ENCODE measurements around the gene SLC6A6.

The SLC6A6 gene

GRCh38 chr3:14487821-14488220, 85.4 kb downstream of the SLC6A6 start:
- peaks cover 0 to 3% of the 10 kb centered on the region in 2 donors for H3K4me1 Mint-ChIP-seq (ENCODE audit: low read depth in 2 of 2)
- DNase-seq (no peak), ATAC-seq (replicated peaks) (no peak)
- peaks cover 23% of the 10 kb centered on the region for H3K36me3 Mint-ChIP-seq (ENCODE audit: insufficient read depth)
- H3K27ac Mint-ChIP-seq = peak overlapping the region in 1 of 2 donors; percentile 65
- no peak overlapping the region for H3K4me3 Mint-ChIP-seq
- no peaks in the 10 kb centered on the region for H3K9me3 Mint-ChIP-seq
- H3K27me3 Mint-ChIP-seq = no peaks in the 10 kb centered on the region

GRCh38 chr3:14488286-14489041, 86.1 kb downstream of the SLC6A6 start:
- H3K36me3 Mint-ChIP-seq (ENCODE audit: insufficient read depth) = peaks cover 23% of the 10 kb centered on the region
- no peaks in the 10 kb centered on the region for H3K27me3 Mint-ChIP-seq
- no peak for DNase-seq
- no peak overlapping the region for H3K4me3 Mint-ChIP-seq
- peak overlapping the region in 1 of 2 donors; percentile 65 for H3K27ac Mint-ChIP-seq
- ATAC-seq (replicated peaks) = no peak
- no peaks in the 10 kb centered on the region for H3K9me3 Mint-ChIP-seq
- H3K4me1 Mint-ChIP-seq (ENCODE audit: low read depth in 2 of 2) = peaks cover 0 to 3% of the 10 kb centered on the region in 2 donors

DNA sequence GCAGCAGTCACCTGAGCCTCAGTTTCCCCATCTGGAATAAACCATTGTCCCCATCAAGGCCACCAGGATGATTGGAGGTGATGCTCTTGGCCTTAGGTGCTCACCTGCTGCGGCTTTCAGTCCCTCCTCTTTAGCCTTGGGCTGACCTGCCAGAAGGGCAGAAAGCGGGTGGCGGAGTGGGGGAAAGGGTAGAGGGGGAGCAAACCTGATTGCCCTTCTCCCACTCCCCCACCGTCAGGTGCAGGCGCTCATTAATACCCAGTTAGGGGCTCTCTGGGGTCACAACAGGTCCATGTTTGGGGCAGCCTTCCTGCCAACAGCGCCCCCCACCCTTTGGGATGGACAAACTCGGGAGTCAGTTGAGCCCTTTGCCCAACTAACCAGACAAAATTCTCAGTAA, 87.2 kb downstream of the SLC6A6 start:
- Mint-ChIP-seq H3K4me1 (ENCODE audit: low read depth in 2 of 2) (peaks cover 0 to 3% of the 10 kb centered on the region in 2 donors), H3K27ac (peak overlapping the region in 1 of 2 donors; percentile 72), H3K36me3 (ENCODE audit: insufficient read depth) (peaks cover 16% of the 10 kb centered on the region), H3K9me3 (no peaks in the 10 kb centered on the region), H3K27me3 (no peaks in the 10 kb centered on the region), H3K4me3 (no peak overlapping the region)
- DNase-seq (no peak), ATAC-seq (replicated peaks) (no peak)

DNA sequence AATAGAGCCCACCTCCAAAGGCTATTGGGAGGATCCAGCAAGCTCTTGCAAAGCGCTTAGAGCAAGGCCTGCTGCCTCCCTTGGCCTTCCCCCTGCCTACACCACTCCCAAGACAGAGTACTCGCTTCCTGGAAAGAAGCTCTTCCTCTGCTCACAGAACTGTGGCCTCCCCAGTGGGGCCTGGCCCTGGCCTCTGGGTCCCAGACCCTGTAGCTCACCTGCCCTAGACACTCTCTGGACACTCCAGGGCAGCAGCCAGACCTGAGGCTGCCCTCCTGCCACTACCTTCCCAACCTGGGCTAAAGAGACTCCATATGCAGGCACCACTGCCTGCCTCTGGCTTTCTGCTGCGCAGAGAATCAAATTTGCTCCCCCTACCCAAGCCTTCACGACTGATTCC, 87.8 kb downstream of the SLC6A6 start:
- H3K4me1 Mint-ChIP-seq (ENCODE audit: low read depth in 2 of 2) = peaks cover 0 to 3% of the 10 kb centered on the region in 2 donors
- DNase-seq = no peak
- no peaks in the 10 kb centered on the region for H3K9me3 Mint-ChIP-seq
- no peak overlapping the region for H3K4me3 Mint-ChIP-seq
- H3K27ac Mint-ChIP-seq = peak overlapping the region in 1 of 2 donors; percentile 72
- H3K36me3 Mint-ChIP-seq (ENCODE audit: insufficient read depth) = peaks cover 11% of the 10 kb centered on the region
- no peaks in the 10 kb centered on the region for H3K27me3 Mint-ChIP-seq
- no peak for ATAC-seq (replicated peaks)

- H3K27ac Mint-ChIP-seq = peak overlapping the region in 1 of 2 donors; percentile 72
- ATAC-seq (replicated peaks) = no peak
These were observed 88.4 kb downstream of the SLC6A6 start for GRCh38 chr3:14490831-14491230.

DNA sequence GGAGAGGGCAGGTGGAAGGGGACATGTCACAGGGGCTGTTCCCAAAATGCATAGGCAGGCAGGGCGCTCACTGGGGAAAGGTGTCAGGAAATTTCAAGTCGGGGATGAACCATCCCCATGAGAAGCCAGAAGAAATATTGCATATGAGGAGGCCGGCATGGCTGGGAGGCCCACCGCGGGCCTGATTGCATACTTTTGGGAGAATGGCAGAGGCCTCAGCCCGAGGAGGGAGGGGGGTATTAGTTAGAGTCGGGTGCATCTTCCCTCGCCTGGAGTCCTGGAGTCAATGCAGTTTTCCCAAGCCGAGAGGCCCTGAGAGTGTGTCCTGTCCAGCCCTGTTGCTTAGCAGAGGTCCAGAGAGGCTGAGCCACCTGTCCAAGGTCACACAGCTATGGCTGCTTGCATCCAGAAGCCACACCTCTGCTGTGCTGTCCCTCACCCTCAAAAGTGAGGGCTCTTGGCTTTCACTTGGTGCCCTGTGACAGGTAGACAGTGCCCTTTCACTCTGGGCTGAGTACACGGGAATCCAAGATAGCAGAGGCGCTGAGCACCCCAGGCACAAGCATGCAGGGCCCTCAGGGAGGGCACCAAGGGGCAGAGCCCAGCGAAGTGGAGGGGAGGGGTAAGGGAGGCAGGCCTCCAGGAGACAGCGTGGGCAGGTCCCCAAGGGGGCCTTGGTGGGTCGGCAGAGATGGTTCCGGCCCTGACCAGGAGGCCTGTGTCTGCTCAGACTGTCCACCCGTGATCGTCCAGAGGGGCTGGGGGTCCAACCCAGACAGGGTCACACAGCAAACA, 89.2 kb downstream of the SLC6A6 start:
- ATAC-seq (replicated peaks) (no peak), DNase-seq (no peak)
- H3K9me3 Mint-ChIP-seq = no peaks in the 10 kb centered on the region
- no peaks in the 10 kb centered on the region for H3K27me3 Mint-ChIP-seq
- no peak overlapping the region for H3K27ac Mint-ChIP-seq
- H3K36me3 Mint-ChIP-seq (ENCODE audit: insufficient read depth) = peaks cover 11% of the 10 kb centered on the region
- no peak overlapping the region for H3K4me3 Mint-ChIP-seq
- H3K4me1 Mint-ChIP-seq (ENCODE audit: low read depth in 2 of 2) = peaks cover 0 to 3% of the 10 kb centered on the region in 2 donors

More at GRCh38 chr3:14490831-14491230, 88.4 kb downstream of the SLC6A6 start:
- no peaks in the 10 kb centered on the region for H3K9me3 Mint-ChIP-seq
- peaks cover 11% of the 10 kb centered on the region for H3K36me3 Mint-ChIP-seq (ENCODE audit: insufficient read depth)
- DNase-seq = no peak
- no peak overlapping the region for H3K4me3 Mint-ChIP-seq
- H3K4me1 Mint-ChIP-seq (ENCODE audit: low read depth in 2 of 2) = peaks cover 0 to 3% of the 10 kb centered on the region in 2 donors
- H3K27me3 Mint-ChIP-seq = no peaks in the 10 kb centered on the region

DNA sequence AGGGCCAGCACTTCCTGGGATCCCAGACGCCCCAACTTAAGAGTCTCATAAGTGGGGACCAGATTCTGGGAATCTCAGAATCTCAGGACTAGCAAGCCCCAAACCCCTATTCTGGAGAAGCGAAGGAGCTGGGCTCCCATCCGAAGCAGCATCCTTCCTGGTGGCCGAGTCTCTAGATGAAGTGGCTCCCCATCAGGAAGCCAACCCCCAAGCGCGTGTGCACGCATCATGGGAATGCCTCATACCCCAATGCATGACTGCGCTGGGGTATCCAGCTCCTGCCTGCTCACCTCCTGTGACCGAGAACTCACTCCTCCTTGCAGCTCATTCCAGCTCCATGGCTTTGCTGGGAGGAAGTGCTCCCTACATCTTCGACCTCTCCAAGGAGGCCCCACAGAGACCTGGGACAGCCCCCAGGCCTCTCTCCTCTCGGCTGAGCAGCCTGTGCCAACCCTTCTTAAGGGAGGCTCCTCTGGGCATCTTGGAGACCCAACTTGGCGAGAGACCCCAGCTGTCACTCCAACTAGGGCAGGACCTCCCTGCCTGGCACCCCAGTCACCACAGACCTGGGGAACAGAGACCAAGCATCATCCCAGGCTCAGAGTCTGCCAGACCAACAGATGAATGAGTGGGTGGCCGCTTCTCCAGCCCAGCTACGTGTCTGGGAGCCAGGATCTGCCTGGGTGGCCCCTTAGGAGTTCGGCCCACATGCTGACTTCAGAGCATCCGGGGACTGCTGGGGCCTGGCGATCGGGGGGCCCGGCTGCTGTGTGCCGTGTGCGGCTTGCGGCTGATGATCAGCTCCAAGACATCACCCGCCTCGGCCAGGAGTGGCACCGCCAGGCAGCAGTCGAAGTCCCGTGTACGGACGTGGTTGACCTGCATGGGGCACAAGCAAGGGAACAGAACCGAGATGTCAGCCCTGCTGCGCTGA, 90.8 kb downstream of the SLC6A6 start:
- DNase-seq (no peak), ATAC-seq (replicated peaks) (no peak)
- Mint-ChIP-seq H3K27me3 (peaks cover 0 to 14% of the 10 kb centered on the region in 2 donors), H3K4me3 (no peak overlapping the region), H3K4me1 (ENCODE audit: low read depth in 2 of 2) (peaks cover 0 to 2% of the 10 kb centered on the region in 2 donors), H3K36me3 (ENCODE audit: insufficient read depth) (peaks cover 2% of the 10 kb centered on the region), H3K9me3 (no peaks in the 10 kb centered on the region), H3K27ac (no peak overlapping the region)

- DNase-seq (no peak), ATAC-seq (replicated peaks) (no peak)
- Mint-ChIP-seq H3K27ac (peak overlapping the region in 1 of 2 donors; percentile 41), H3K4me1 (ENCODE audit: low read depth in 2 of 2) (peaks cover 0 to 2% of the 10 kb centered on the region in 2 donors), H3K9me3 (no peaks in the 10 kb centered on the region), H3K4me3 (no peak overlapping the region), H3K27me3 (peaks cover 0 to 14% of the 10 kb centered on the region in 2 donors), H3K36me3 (ENCODE audit: insufficient read depth) (peaks cover 2% of the 10 kb centered on the region)
These were observed 92.0 kb downstream of the SLC6A6 start for GRCh38 chr3:14494279-14494972.

DNA sequence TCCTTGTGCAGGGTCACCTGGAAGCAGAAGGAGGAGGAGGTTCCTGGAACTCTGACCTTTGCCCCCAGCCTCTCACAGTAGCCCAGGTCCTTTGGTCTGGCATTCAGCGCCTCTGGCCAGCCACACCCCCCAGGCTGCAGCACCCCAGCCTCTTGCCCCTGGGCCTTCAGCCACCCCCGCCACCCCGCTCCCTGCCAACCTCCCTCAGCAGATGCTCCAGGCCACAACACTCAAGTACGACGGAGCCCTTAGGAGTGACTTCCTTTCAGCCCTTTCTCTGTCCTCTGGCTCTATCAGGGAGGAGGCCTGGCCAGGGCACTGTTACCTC, 92.5 kb downstream of the SLC6A6 start:
- peaks cover 2% of the 10 kb centered on the region for H3K36me3 Mint-ChIP-seq (ENCODE audit: insufficient read depth)

GRCh38 chr3:14496351-14496750, 93.9 kb downstream of the SLC6A6 start:
- Mint-ChIP-seq H3K27me3 (peaks cover 0 to 14% of the 10 kb centered on the region in 2 donors), H3K36me3 (ENCODE audit: insufficient read depth) (peaks cover 2% of the 10 kb centered on the region), H3K4me3 (no peak overlapping the region), H3K9me3 (no peaks in the 10 kb centered on the region), H3K4me1 (ENCODE audit: low read depth in 2 of 2) (peaks cover 0 to under 1% of the 10 kb centered on the region in 2 donors), H3K27ac (no peak overlapping the region)
- ATAC-seq (replicated peaks) (no peak), DNase-seq (no peak)

More for the DNA sequence above, 92.5 kb downstream of the SLC6A6 start:
- Mint-ChIP-seq H3K9me3 (no peaks in the 10 kb centered on the region), H3K27me3 (peaks cover 0 to 14% of the 10 kb centered on the region in 2 donors), H3K27ac (no peak overlapping the region), H3K4me1 (ENCODE audit: low read depth in 2 of 2) (peaks cover 0 to 2% of the 10 kb centered on the region in 2 donors), H3K4me3 (no peak overlapping the region)
- DNase-seq = no peak
- no peak for ATAC-seq (replicated peaks)

- H3K27ac Mint-ChIP-seq = no peak overlapping the region
- H3K4me1 Mint-ChIP-seq (ENCODE audit: low read depth in 2 of 2) = no peaks in the 10 kb centered on the region
- DNase-seq = no peak
- no peaks in the 10 kb centered on the region for H3K9me3 Mint-ChIP-seq
- ATAC-seq (replicated peaks) = no peak
- H3K36me3 Mint-ChIP-seq (ENCODE audit: insufficient read depth) = peaks cover 2% of the 10 kb centered on the region
- H3K4me3 Mint-ChIP-seq = no peak overlapping the region
- peaks cover 0 to 14% of the 10 kb centered on the region in 2 donors for H3K27me3 Mint-ChIP-seq
These were observed 94.9 kb downstream of the SLC6A6 start for GRCh38 chr3:14497321-14497720.

GRCh38 chr3:14502472-14502871, 100.1 kb downstream of the SLC6A6 start:
- Mint-ChIP-seq H3K36me3 (ENCODE audit: insufficient read depth) (no peaks in the 10 kb centered on the region), H3K9me3 (no peaks in the 10 kb centered on the region), H3K27ac (no peak overlapping the region), H3K4me3 (no peak overlapping the region), H3K27me3 (peaks cover 0 to 32% of the 10 kb centered on the region in 2 donors), H3K4me1 (ENCODE audit: low read depth in 2 of 2) (no peaks in the 10 kb centered on the region)
- DNase-seq (no peak), ATAC-seq (replicated peaks) (no peak)
